GM20431 (cell line): ENCODE measurements around the gene SLC32A1.

Experiments
- in situ Hi-C: fragments of 300-500 bp; cut with MseI, MboI; formaldehyde crosslinking; loops from one replicate; pipeline ENCODE4 v1.15.0; 2020; ENCODE audit warnings: low sequenced_read_pairs; ENCODE audit not compliant: unreplicated experiment

The SLC32A1 gene

GRCh38 chr20:38724626-38725147 is 401 bp downstream of the SLC32A1 start:
- in situ Hi-C loops, result no loop called here

DNA sequence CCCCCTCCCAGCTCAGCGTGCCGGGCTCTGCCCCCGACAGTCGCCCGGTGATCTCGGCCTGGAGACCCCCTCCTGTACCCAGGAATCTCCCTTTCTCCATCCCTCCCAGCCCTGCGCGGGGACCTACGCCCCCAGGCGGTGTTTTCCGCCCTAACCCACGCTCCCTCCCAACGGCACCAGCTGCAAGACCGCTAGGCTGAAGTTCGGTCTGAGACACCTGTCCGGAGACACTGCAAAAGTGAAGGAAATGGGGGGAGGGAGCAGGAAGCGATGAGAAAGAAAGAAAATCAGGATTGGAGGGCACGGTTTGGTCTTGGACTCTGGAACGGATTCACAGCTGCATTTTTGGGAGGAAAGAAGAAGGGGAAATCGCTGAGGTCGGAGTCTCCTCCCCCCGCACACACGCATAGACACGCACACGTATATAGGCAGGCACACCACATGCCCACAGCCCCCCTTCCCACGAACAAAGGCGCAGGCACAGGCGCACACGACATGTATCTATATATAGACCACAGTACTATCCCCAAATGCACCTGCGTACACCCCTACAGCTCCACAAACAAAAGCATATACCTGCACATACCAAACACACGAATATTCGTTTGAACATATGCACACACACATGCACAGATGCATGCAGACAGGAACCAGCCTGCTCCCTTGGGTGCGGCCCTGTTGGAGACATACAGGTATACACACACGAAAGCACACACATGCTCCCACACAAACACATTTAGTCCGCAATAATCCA is 1.0 kb downstream of the SLC32A1 start:
- in situ Hi-C loops, result no loop called here

DNA sequence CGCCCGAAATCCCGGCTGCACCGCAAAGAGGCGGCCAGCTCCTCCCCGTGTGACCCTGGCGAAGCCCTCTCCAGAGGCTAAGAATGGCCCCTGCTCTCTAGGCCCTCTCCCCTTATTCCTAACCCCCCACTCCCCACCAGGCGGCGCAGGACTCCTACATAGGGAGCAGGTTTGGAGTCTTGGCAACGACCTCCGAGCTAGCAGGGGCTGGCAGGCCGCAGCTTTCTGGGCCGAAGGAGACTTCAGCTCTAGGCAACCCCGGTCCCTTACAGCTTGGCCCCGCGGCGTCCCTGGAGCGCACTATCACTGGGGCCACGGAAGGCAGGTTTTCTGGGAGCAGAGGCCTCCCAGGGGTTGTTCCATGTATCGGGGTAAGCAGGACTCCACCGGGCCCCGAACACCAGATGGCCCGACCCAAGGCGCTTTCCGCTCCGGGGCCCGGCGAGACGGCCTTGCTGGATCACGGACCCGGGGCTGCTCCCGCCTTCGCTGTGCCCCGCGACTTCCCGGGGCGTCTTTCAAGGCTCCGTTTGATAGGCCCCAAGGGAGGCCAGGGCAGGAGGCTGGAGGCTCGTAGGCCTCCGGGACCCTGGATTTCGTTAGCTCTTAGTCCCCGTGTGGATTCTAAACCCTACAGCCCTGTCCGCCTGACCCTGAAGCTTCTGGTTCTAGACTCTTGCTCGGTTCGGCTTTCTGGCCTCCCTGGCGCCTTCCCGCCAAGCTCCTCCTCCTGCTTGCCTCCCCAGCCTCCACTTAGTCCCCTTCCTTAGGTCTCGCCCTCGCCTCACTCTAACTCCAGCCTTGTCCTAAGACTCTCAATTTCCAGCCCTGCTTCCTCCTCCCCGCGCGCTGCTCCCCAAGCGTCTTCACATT is 1.9 kb downstream of the SLC32A1 start:
- in situ Hi-C loops, result no loop called here

- in situ Hi-C loops, result no loop called here
These were observed 2.7 kb downstream of the SLC32A1 start for GRCh38 chr20:38726804-38727606.

GRCh38 chr20:38727607-38728190 is 3.4 kb downstream of the SLC32A1 start:
- in situ Hi-C loops, result no loop called here

DNA sequence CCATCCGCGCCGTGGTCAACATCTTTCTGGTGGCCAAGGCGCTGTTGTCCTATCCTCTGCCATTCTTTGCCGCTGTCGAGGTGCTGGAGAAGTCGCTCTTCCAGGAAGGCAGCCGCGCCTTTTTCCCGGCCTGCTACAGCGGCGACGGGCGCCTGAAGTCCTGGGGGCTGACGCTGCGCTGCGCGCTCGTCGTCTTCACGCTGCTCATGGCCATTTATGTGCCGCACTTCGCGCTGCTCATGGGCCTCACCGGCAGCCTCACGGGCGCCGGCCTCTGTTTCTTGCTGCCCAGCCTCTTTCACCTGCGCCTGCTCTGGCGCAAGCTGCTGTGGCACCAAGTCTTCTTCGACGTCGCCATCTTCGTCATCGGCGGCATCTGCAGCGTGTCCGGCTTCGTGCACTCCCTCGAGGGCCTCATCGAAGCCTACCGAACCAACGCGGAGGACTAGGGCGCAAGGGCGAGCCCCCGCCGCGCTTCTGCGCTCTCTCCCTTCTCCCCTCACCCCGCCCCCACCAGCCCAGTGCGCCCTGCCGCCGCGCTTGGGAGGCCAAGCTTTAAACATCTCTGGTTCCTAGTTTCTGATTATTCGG is 4.0 kb downstream of the SLC32A1 start:
- in situ Hi-C loops, result no loop called here

GRCh38 chr20:38728911-38729642 is 4.8 kb downstream of the SLC32A1 start:
- in situ Hi-C loops, result no loop called here

GRCh38 chr20:38729767-38730166 is 5.5 kb downstream of the SLC32A1 start:
- in situ Hi-C loops, result no loop called here

DNA sequence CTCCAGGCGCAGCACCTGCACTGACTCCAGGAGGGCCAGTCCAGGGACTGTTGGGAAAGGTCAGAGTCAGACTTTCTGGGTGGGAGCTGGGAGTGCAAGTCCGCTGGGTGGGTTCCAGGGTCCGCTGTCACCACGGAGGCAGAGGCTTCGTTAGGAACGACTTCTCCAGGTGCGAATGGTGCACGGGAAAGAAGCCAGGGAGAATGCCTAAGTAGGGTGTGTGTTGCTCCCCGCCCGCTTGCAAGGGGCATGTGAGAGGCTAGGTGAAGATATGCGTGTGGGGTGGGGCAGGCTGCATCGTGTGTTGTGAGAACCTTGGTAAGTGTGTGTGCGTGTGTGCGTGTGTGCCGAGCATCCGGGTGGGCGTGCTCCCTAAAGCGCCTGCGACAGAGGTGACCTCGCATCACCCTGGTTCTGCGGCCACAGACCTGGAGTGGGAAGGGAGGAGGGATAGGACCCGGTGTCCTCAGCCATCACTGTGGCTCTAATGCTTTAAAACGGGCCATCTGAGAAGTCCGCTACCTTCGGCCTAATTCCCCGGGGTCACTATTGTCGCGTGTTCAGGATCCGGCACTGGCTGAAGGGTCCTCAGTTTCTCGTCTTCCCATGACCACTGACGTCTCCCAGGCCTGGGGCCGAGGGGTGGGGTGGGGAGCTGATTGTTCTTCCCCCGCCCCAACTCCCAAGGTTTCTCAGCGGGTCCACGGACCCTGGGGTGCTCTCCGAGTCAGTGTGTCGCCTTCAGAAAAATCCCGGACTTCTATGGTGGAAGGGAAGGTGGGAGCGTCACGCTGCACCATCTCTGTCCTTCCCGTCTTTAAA is 6.1 kb downstream of the SLC32A1 start:
- in situ Hi-C loops, result no loop called here

GRCh38 chr20:38730989-38731737 is 6.9 kb downstream of the SLC32A1 start:
- in situ Hi-C loops, result no loop called here

- in situ Hi-C loops, result no loop called here
These were observed 7.4 kb downstream of the SLC32A1 start for GRCh38 chr20:38731738-38732113.

GRCh38 chr20:38732981-38733380 is 8.7 kb downstream of the SLC32A1 start:
- in situ Hi-C loops, result no loop called here

DNA sequence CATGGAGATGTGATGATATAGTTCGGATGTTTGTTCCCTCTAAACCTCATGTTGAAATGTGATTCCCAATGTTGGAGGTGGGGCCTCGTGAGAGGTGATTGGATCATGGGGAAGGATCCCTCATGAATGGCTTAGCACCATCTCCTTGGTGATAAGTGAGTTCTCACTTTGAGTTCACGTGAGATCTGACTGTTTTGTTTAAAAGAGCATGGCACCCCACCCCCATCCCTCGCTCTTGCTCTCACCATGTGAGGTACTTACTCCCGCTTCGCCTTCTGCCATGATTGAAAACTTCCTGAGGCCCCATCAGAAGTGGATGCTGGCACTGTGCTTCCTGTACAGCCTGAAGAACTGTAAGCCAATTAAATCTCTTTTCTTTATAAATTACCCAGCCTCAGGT is 10.9 kb downstream of the SLC32A1 start:
- in situ Hi-C loops, result no loop called here

DNA sequence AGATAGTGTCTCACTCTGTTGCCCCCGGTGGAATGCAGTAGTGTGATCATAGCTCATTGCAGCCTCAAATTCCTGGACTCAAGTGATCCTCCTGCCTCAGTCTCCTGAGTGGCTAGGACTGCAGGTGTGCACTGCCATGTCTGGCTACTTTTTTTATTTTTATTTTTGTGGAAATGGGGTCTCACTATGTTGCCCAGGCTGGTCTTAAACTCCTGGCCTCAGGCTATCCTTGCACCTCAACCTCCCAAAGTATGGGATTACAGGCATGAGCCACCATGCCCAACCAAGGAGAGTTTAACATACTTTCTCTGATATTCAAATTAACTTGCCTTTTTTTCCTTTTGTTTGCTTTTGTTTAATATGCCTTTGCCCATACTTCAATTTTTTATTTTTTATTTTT is 13.6 kb downstream of the SLC32A1 start:
- in situ Hi-C loops, result no loop called here

- in situ Hi-C loops, result no loop called here
These were observed 21.5 kb downstream of the SLC32A1 start for GRCh38 chr20:38745757-38746156.

- in situ Hi-C loops, result no loop called here
These were observed 23.3 kb downstream of the SLC32A1 start for GRCh38 chr20:38747495-38748096.
